Sciatic nerve (tissue), 2 donors: ENCODE measurements around the gene STIP1. TPM values are rescaled to one million over a fixed set of nuclear protein-coding genes. Genes with fewer than 3 reads are reported as not detected.
"Not testable (repeated sequence)": the region's sequence is repeated elsewhere in the genome, so short reads cannot be mapped to it uniquely, and the experiment has no call there.

Experiments used
- ATAC-seq: fragments of 200-7000 bp; cut with Tn5 transposase; one replicate; pipeline ENCODE4 v1.9.1; 2020; ENCODE audit warnings: mild to moderate bottlenecking, moderate library complexity
- DNase-seq: peaks from one replicate; pipeline ENCODE4 v3.0.0-alpha.2; 2020; ENCODE audit warnings: low spot score
- intact Hi-C: fragments of 100-400 bp; cut with DNase I; formaldehyde crosslinking; loops from one replicate; pipeline ENCODE4 v1.14.2; 2022
- total RNA-seq: library from RNA; stranded (reverse); fragmentation: NEBNext Ultra II Directional; extraction: Animal tissue kit (Norgen Biotek cat#: 25700); gene quantifications from one replicate; pipeline ENCODE4 v1.2.1, GENCODE V29; 2021
- donor health status: DM: no; HTN: no; CAD: no.
- donor health status: DM: no; HTN: no; CAD: no.

Gene STIP1
- total RNA-seq, 1 donor from 2014 or later, result 87.6 TPM

DNA sequence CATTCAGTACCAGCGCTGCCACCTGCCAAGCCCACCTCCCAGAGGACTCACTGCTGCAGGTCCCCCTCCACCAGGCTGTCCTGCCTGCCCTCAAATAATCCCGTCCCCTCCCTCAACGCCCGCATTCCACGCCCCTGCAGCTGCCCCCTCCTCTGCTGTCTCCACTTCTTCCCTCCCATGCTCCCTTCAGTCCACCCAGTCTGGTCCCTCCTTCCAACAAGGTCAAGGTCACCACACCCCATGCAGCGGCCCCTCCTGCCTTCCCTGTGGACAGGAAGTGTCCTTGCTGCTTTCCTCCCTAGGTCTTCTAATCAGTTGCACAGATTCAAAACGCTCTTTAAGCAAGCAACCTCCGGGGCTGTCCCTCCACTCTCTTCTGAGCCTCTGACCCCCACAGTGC lies 32.2 kb upstream of the STIP1 start:
- ATAC-seq (no peak), DNase-seq (no peak)
- intact Hi-C loops, result loop anchor here (5.0 kb wide), 1 partner anchor 382 kb away; no protein-coding TSS in a partner anchor

DNA sequence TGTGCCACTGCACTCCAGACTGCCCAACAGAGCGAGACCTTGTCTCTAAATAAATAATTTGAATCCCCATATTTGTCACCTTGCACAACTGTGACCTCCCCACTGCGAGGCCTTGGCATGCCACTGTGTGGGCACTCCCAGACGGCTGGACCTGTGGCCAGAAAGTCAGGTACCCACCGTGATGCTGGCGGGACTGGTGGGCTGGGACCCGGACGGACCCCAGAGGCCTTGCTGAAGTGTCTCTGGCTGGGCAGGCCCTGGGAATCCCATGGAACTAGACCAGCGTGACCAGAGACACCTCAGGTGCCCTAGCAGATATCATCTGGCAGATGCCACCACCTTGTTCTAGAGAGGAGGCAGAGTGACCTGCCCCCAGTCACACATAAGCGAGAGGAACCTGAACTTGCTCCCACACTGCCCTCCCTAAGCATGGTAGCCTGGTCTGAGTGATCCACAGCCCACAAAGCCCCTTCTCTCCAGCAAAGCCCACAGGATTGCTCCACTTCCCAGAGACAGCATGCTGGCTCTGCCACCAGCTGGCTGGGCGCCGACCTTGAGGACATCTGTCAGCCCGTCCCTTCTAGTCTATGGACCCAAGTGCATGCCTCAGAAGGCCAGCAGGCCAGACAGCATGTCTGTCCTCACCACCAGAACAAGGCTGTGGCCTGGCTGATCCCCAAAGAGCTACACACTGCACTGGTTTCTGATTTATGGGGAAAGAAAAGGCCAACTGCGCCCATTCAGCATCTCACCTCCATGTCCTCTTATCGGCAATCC lies 29.5 kb upstream of the STIP1 start:
- ATAC-seq (no peak), DNase-seq (no peak)
- intact Hi-C loops, result no loop called here

DNA sequence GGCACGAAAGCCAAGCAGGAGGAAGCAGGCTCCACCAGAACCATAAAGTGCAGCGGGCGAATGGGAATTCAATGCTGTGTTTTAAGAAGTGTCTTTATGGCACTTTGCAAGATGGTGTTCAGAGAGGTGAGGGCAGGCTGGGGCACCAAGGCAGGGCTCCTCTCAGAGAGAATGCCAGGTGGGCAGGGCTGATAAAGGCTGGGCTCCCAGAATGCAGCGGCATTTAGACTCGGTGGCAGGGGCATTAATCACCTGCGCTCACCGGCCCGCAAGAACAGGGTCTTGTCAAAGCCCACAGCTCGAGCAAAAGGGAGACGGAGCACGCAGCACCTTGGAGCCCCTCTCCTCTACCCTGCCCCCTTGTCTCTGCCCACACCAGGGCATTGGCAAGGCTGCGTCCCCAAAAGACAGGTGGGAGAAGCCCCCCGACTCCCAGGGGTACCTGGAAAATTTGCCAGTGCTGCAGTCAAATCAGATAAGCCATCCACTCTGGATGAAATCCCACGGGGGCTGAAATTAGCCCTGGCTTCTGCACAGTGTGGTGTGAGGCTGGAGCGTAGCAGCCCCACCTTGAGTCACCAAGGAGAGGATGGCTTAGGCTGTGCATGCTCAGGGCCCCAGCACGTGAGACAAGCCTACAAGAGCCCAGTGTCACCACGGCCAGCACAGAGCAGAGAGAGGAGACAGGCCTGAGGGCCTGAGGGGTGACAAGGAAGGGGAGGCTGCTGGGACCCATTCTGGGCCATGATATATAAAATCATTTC lies 28.2 kb upstream of the STIP1 start:
- intact Hi-C loops, result no loop called here

DNA sequence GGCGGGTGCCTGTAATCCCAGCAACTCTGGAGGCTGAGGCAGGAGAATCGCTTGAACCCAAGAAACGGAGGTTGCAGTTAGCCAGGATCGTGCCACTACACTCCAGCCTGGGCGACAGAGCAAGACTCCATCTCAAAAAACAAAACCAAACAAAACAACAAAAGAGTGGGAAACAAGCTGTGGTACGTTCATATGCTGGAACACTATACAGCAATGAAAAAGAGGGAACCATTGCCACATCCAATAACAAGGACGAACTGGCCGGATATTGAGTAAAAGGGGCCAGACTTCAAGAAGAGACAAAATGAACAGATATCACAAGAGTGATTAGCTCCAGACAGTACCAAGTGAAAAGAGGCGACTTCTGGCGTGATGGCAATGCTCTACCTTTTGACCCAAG lies 24.9 kb upstream of the STIP1 start:
- intact Hi-C loops, result no loop called here
- DNase-seq (no peak), ATAC-seq (no peak)

More for the DNA sequence above, 28.2 kb upstream of the STIP1 start:
- ATAC-seq (no peak), DNase-seq (no peak)

DNA sequence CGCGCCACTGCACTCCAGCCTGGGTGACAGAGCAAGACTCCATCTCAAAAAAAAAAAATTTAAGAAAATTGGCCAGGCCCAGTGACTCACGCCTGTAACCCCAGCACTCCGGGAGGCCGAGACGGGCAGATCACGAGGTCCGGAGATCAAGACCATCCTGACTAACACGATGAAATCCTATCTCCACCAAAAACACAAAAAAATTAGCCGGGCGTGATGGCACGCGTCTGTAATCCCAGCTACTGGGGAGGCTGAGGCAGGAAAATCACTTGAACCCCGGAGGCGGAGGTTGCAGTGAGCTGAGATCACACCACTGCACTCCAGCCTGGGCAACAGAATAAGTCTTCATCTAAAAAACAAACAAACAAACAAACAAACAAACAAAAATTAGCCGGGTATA lies 23.2 kb upstream of the STIP1 start:
- ATAC-seq, intact Hi-C loops, DNase-seq: not testable (repeated sequence)

DNA sequence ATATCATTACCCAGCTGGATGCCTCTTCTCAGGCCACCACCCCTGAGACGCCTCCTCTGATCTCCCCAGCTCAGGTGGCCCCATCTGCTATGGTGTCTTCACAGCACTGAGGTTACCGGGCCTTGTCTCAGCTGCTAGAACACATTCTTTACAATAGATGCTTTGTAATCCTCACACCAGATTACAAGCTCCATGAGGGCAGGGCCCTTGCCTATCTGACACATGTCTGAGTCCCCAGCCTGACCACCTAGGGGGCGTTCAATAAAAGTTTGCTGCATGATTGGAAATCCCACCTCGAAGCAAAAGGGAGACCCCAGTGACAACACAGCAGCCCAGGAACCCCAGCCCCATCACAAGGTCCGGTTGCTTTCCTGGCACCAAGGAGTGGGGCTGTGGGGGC lies 22.0 kb upstream of the STIP1 start:
- intact Hi-C loops, result no loop called here
- no peak for ATAC-seq
- DNase-seq, result no peak

DNA sequence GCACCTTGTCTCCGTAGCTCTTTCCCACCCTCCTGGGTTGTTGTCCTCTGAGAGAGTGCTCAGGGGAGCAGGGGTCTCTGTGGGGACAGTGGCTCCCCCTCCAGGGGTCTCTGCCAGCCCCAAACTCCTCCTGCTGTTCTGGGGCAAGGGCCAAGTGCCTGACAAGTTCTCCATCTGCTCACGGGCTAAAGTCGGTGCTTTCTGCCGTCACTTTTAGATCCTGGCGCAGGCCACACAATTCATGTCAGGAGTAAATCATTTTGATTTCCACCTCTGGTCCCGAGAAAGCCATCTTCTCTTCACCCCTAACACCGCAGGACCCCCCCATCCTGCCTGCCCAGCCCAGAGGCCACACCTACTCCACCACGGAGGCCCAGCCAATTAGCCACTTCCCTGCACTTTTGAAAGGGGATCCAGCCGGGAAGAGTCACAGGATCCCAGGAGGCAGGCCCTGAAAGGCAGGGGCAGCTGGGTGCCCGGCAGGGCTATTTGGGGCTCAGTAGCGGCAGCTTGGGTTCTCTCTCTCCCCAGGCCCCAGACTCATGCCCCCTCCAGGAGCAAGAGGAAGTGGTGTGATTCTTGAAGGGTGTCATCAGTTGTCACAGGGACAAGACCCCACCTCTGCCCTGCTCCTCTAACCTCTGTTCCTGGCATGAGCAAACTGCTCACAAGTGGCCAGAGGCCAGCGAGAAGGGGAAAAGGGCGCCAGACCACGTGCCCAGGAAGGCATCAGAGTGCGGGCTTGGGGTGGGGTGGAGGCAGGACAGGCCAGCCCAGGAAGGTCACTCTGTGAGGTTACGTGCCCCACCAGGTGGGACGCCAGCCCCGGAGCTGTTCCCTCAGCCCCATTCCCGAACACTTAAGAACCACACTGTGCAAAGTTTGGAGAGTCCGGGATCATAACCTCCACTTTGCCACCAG lies 21.3 kb upstream of the STIP1 start:
- intact Hi-C loops, result no loop called here
- DNase-seq (no peak), ATAC-seq (peak; percentile 34)

DNA sequence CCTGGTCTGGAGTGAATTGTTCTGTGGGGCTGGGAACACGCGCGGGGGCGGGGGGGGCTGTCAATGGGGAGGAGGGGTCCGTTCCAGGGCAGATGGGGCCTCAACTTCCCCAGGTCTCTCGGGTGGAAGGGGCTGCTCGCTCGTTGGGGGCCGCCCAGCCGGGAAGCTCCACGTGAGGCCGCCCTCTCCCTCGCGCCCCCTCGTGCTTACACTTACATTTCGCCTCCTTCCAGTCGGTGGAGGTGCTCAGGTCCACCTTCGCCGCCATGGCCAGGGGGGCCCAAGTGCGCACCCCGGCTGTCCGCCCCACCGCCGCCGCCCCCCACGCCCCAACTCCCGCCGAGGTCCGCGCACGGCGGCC lies 20.5 kb upstream of the STIP1 start:
- ATAC-seq (no peak), DNase-seq (no peak)
- intact Hi-C loops, result no loop called here

DNA sequence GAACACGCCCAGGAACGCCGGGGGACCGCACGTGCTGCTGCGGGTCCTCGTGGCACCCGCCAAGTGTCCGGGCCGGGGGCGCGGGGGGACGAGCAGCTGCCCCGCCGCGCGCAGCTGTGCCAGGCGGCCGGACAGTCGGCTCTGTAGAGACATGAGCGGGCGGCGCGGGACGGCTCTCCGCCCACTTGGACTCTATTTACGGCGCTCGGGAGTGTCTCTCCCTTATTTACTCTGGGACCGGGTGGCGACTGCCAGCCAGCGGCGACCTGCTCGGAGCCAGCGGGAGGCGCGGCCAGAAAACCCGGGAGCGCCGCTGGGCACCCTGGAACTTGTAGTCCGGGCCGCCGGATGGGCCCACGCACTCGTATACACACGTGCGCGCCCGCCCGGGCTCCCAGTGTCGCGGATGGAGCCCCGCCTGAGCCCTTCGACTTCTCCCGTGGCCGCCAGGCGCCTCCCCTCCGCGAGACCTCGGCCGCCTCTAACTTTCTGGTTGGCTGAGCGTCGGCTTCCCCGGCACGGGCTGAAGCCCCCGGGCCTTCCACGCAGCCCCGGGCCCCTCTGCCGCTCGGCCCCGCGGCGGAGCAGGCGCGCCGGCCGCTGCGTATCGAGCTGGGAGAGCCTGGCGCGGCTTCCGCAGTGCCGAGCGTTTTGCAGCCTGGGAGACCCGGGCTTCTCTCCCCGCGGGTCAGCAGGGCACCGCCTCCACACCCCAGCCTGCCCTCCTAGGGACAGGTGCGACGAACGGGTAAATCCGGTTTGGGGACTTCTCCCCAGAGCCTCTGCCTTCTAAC lies 19.9 kb upstream of the STIP1 start, which contains the start of gene MACROD1:
Gene MACROD1 (minus strand): TSS at position 272 of the 794 bp plus-strand sequence. CDS start 119 bp downstream, at position 153.
- intact Hi-C loops, result no loop called here
- DNase-seq, result peak; percentile 89
- ATAC-seq, result peak; percentile 91

DNA sequence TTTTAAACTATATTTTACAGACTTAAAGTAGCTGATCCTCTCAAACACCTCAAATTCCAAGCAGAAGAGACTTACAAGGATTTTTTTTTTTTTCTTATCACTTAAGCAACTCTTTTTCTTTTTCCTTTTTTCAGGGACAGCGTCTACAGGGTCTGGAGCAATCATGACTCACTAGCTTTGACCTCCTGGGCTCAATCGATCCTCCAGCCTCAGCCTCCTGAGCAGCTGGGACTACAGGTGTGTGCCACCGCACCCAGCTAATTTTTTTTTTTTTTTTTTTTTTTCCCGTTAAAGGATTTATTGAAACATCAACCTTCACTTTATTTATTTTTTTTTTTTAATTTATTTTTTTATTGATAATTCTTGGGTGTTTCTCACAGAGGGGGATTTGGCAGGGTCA lies 15.6 kb upstream of the STIP1 start:
- DNase-seq, result no peak
- ATAC-seq, result no peak
- intact Hi-C loops, result no loop called here

DNA sequence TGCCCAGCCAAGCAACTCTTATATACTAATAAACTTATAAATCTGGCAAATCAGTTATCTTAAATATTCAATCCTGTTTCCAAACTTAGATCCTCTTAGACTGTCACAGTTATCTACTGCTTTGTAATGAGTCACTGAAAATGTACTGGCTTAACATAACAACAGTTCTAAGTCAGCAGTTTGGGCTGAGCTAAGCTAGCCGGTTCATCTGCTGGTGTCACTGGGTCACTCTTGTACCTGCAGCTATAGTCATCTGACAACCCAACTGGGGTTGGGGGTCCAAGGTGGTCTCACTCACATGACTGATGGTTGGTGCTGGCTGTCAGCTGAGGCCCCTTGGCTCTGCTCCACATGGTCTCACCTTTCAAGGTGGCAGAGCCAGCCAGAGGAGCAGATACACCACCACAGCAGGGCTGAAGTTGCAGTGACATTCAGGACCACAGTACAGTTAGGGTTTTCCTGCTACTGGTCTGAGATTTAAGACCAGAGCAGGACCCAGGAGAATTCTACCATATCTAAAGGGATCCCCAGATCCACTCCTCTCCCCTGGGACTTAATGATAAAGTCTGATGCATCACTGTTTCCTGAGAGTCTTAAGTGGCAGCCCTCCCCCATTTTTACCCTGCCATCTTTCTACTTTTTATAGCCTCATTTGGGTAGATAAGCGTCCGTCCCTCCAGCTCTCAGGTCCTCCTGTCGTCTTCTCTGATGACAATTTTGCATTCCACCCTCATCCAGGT lies 12.2 kb upstream of the STIP1 start:
- no peak for ATAC-seq
- no peak for DNase-seq
- intact Hi-C loops, result no loop called here

DNA sequence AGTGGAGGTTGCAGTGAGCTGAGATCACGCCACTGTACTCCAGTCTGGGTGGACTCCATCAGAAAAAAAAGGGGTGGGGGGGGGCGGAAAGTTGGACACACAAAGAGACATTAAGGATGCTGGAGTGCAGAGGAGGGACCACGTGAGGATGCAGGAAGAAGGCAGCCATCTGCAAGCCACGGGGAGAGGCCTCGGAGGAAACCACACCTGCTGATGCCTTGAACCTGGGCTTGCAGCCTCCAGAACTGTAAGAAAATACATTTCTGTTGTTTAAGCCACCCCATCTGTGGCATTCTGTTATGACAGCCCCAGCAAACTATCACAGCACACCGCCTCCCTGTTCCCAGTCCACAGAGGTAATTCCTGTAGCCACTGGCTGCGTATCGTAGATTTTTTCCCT lies 9.2 kb upstream of the STIP1 start:
- ATAC-seq, result no peak
- no peak for DNase-seq
- intact Hi-C loops, result no loop called here

DNA sequence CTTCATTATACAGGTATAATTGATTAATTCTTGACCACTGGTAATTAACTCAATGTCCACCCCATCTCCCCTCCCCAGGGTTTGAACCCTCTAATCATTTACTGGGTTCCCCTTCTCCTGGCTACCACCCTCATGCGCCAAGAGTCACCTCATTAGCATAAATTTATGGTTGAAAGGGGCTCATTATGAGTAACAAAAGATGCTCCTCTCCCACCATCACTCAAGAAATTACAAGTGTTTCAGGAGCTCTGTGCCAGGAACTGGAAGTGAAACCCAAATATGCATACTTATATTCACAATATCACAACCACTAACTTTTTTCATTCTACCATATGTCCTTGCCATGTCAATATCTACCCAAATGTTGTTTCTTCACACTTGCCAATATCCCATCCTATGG lies 7.8 kb upstream of the STIP1 start:
- ATAC-seq (no peak), DNase-seq (no peak)
- intact Hi-C loops, result no loop called here

DNA sequence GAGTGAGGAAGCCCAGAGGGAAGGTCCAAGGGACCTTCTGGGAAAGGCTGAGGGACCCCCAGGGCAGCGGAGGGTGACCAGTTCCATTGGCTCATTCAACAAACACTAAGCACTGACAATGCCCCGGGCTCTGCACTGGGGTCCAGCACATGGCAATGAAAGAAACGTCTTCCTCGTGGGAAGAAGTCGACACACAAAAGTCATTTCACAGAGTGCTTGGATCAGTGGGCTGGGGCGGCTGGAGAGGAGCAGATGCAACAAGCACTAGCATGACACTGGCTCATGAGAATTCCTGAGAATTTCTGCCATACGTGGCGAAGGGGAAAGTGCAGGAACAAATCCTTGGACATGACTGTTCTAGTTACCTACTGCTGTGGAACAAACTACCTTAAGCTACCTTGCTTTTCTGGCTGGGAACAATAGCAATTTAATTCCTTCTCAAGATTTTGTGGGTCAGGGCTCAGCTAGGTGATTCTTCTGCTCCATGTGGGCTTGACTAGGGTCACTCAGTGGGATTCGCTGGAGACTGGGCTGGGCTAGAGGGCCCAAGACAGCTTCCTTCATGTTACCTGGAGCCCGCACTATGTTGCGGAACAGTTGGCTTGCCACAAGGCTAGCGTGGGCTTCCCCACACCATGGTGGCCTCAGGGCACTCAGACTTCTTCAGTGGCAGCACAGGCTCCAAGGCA lies 6.9 kb upstream of the STIP1 start:
- ATAC-seq (no peak), DNase-seq (no peak)
- intact Hi-C loops, result no loop called here

DNA sequence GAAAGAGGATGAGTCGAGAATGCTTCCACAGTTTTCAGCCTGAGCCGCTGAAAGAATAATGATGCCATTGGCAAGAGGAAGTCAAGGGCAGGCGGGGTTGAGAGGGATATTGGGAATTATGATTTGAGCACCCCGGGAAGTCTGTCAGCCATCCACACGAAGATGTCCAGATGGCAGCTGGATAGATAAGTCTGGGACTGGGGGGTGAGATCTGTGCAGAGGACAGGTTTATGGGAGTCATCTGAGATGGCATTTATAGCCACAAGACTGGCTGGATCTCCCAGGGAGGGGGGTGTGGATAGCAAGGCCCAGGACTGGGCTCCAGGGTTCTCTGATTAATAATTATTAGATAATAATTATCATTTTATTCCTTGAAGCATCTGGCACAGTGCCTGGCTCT lies 5.1 kb upstream of the STIP1 start:
- no peak for ATAC-seq
- intact Hi-C loops, result no loop called here
- DNase-seq, result no peak

DNA sequence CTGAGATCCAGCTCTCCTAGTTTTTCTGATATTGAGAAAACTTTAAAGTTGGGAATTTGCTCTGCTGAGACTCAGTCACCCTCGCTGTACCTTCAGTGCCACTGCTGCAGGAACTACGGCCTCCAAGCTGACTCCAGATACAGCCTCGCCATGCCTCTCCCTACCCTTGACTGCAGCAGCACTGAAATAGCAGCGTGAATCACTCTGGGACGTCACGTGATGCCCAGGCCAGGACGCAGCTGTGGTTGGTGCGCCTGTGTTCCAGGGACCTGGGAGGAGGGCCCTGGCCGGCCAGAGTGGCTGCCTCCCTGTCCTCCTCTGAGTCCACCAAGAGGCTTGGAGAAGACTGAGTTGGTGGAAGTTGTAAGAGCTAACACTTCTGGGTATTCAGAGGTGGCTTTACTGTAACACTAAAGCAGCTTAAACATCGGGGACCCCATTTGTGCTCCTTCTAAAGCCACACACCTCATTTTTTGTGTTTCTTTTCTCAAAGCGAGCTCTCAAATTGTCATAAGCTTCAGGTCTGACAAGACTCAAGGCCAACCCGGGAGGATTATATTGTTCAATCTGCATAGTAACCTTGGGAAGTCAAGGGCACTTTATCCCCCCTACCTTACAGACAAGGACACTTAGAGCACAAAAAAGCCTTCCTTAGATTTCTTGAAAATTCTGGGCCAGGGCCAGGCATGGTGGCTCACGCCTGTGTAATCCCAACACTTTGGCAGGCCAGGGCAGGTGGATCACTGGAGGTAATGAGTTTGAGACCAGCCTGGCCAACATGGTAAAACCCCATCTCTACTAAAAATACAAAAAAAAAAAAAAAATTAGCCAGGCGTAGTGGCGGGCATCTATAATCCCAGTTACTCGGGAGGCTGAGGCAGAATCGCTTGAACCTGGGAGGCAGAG lies 4.2 kb upstream of the STIP1 start:
- DNase-seq (peak; percentile 93), ATAC-seq (peak; percentile 76)
- intact Hi-C loops, result no loop called here
